ENCODE results near the gene PRPSAP1.
"Not testable (repeated sequence)": the region's sequence is repeated elsewhere in the genome, so short reads cannot be mapped to it uniquely, and the experiment has no call there.

Gene PRPSAP1

GRCh38 chr17:76318586-76318985 is 35.1 kb downstream of the PRPSAP1 start:
- DNase-seq (ENCODE audit: low read depth): no peak

GRCh38 chr17:76317535-76317934 is 36.2 kb downstream of the PRPSAP1 start:
- no peak for DNase-seq (ENCODE audit: low read depth)

- no peak for DNase-seq (ENCODE audit: low read depth)
Measured at GRCh38 chr17:76314392-76315227, 39.1 kb downstream of the PRPSAP1 start.

GRCh38 chr17:76312735-76313134 is 41.0 kb downstream of the PRPSAP1 start:
- no peak for DNase-seq (ENCODE audit: low read depth)

- DNase-seq (ENCODE audit: low read depth): no peak
Measured at GRCh38 chr17:76309461-76309860, 44.3 kb downstream of the PRPSAP1 start.

- DNase-seq (ENCODE audit: low read depth): no peak
Measured at GRCh38 chr17:76307966-76308338, 45.8 kb downstream of the PRPSAP1 start, which contains the start of gene QRICH2. Gene QRICH2 (minus strand): TSS chr17:76308276. CDS start chr17:76307998, 278 bp downstream.

GRCh38 chr17:76307299-76307965 is 46.3 kb downstream of the PRPSAP1 start:
- DNase-seq (ENCODE audit: low read depth): no peak

GRCh38 chr17:76305135-76305454 is 48.6 kb downstream of the PRPSAP1 start:
- DNase-seq (ENCODE audit: low read depth): not testable (repeated sequence)

GRCh38 chr17:76304226-76305134 is 49.2 kb downstream of the PRPSAP1 start:
- DNase-seq (ENCODE audit: low read depth): no peak

GRCh38 chr17:76297436-76297835 is 56.3 kb downstream of the PRPSAP1 start:
- no peak for DNase-seq (ENCODE audit: low read depth)

GRCh38 chr17:76296889-76297288 is 56.8 kb downstream of the PRPSAP1 start:
- no peak for DNase-seq (ENCODE audit: low read depth)

- no peak for DNase-seq (ENCODE audit: low read depth)
Measured at GRCh38 chr17:76296186-76296585, 57.5 kb downstream of the PRPSAP1 start.

- no peak for DNase-seq (ENCODE audit: low read depth)
Measured at GRCh38 chr17:76293106-76293505, 60.6 kb downstream of the PRPSAP1 start.

- no peak for DNase-seq (ENCODE audit: low read depth)
Measured at GRCh38 chr17:76292567-76292966, 61.1 kb downstream of the PRPSAP1 start.

GRCh38 chr17:76281573-76282371 is 71.9 kb downstream of the PRPSAP1 start:
- no peak for DNase-seq (ENCODE audit: low read depth)

- DNase-seq (ENCODE audit: low read depth): no peak
Measured at GRCh38 chr17:76280650-76281049, 73.1 kb downstream of the PRPSAP1 start.

GRCh38 chr17:76279742-76280287 is 73.9 kb downstream of the PRPSAP1 start:
- DNase-seq (ENCODE audit: low read depth): no peak

GRCh38 chr17:76278952-76279741 is 74.6 kb downstream of the PRPSAP1 start:
- DNase-seq (ENCODE audit: low read depth): no peak

GRCh38 chr17:76278268-76278908 is 75.3 kb downstream of the PRPSAP1 start:
- DNase-seq (ENCODE audit: low read depth): no peak
